RWPE1 (cell line): ENCODE data around the gene SPACA7.

Experiments
- CTCF ChIA-PET: fragments of 350-600 bp; sonication (Branson Sonifier 250); formaldehyde crosslinking; extraction: SDS; loops from one replicate; lab custom pipeline; 2021; lab: Yijun Ruan, JAX
- POLR2A ChIA-PET: fragments of 400-600 bp; formaldehyde crosslinking; extraction: SDS; loops from one replicate; lab custom pipeline; 2020; ENCODE audit warnings: antibody characterized with exemption; ENCODE audit not compliant: low non-redundant PET; lab: Yijun Ruan, JAX
- DNase-seq: peaks from one replicate; pipeline ENCODE4 v3.0.0; 2012; ENCODE audit warnings: low spot score
- H3K27ac ChIP-seq: fragments of 450-650 bp; 2 replicates; pipeline ENCODE4 v1.5.1; 2017
- TF ChIP-seq, protein P1 (sequence below): fragments of 450-650 bp; conservative IDR thresholded peaks from 2 replicates; pipeline ENCODE4 v1.5.1; 2017; ENCODE audit warnings: low read depth, mild to moderate bottlenecking

The SPACA7 gene

GRCh38 chr13:112342841-112343361 lies 33.3 kb upstream of the SPACA7 start:
- TF ChIP-seq, protein P1, sequence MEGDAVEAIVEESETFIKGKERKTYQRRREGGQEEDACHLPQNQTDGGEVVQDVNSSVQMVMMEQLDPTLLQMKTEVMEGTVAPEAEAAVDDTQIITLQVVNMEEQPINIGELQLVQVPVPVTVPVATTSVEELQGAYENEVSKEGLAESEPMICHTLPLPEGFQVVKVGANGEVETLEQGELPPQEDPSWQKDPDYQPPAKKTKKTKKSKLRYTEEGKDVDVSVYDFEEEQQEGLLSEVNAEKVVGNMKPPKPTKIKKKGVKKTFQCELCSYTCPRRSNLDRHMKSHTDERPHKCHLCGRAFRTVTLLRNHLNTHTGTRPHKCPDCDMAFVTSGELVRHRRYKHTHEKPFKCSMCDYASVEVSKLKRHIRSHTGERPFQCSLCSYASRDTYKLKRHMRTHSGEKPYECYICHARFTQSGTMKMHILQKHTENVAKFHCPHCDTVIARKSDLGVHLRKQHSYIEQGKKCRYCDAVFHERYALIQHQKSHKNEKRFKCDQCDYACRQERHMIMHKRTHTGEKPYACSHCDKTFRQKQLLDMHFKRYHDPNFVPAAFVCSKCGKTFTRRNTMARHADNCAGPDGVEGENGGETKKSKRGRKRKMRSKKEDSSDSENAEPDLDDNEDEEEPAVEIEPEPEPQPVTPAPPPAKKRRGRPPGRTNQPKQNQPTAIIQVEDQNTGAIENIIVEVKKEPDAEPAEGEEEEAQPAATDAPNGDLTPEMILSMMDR: no peak
- no peak for DNase-seq
- ChIA-PET CTCF (no interaction called here), POLR2A (no interaction called here)
- no peak overlapping the region for H3K27ac ChIP-seq

GRCh38 chr13:112343591-112343990 lies 32.6 kb upstream of the SPACA7 start:
- no peak overlapping the region for H3K27ac ChIP-seq
- TF ChIP-seq, protein P1: no peak
- POLR2A ChIA-PET: no interaction called here
- CTCF ChIA-PET: no interaction called here
- DNase-seq: no peak

DNA sequence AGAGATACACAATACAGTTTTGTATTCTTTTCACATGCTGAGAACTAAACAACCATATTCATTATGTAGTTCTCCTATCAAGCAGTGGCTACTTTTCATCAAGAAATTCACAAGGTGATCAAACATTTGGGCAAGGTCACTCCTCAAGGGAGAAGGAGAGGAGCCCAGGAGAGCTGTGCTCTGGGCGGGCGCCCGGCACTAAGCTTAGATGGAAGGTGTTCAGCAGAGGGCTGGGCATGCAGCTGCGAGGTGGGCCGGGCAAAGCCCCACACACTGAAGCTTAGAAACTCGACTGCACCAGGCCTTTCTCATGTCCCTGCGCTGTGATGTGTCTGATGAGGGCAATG lies 30.4 kb upstream of the SPACA7 start:
- CTCF ChIA-PET: no interaction called here
- no peak for DNase-seq
- TF ChIP-seq, protein P1: no peak
- POLR2A ChIA-PET: no interaction called here
- H3K27ac ChIP-seq: no peak overlapping the region

GRCh38 chr13:112346173-112346898 lies 29.8 kb upstream of the SPACA7 start:
- ChIA-PET POLR2A (no interaction called here), CTCF (no interaction called here)
- DNase-seq: no peak
- TF ChIP-seq, protein P1: no peak
- no peak overlapping the region for H3K27ac ChIP-seq

DNA sequence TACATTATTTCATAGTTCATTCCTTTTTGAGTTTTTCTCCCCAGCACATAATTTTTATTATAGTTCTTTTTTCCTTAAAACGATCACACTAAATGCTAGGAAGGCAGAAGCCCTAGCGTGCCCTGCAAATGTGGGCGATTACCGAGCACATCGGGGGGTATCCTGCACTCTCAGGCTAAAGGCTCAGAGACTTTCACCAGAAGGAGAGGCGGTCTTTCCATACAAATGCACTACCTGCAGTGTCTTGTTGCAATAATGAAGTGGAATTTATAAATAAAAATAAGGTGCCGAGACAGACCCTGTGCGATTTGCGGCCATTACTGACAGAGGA lies 29.3 kb upstream of the SPACA7 start:
- CTCF ChIA-PET: no interaction called here
- no peak overlapping the region for H3K27ac ChIP-seq
- no peak for DNase-seq
- POLR2A ChIA-PET: no interaction called here
- TF ChIP-seq, protein P1: no peak

GRCh38 chr13:112347986-112348385 lies 28.2 kb upstream of the SPACA7 start:
- no peak overlapping the region for H3K27ac ChIP-seq
- POLR2A ChIA-PET: no interaction called here
- no peak for DNase-seq
- TF ChIP-seq, protein P1: no peak
- CTCF ChIA-PET: no interaction called here
